Measurements from ENCODE around the gene PARVB. TPM values are rescaled to one million over a fixed set of nuclear protein-coding genes. Genes with fewer than 3 reads are reported as not detected.
A peak's percentile ranks its signal among the peaks of the same experiment; 100 is the strongest.
"Not testable (repeated sequence)": the region's sequence is repeated elsewhere in the genome, so short reads cannot be mapped to it uniquely, and the experiment has no call there.

PARVB gene
- total RNA-seq, 1 donor from 2014 or later = 6.7 TPM

DNA sequence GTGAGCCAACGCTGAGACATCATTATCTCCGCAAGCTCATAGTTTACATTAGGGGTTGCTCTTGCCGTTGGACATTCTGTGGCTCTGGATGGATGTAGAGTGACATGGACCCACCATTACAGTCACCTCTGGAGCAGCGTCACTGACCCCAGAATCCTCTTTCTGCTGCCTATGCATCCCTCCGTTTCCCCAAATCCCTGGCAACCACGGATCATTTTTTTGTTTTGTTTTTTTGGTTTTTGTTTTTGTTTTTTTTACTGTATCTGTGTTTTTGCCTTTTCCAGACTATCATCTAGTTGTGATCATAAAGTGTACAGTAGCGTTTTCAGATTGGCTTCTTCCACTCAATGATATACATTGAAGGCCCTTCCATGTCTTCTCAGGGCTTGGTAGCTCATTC, 4.0 kb downstream of the PARVB start:
- no peak for ATAC-seq

DNA sequence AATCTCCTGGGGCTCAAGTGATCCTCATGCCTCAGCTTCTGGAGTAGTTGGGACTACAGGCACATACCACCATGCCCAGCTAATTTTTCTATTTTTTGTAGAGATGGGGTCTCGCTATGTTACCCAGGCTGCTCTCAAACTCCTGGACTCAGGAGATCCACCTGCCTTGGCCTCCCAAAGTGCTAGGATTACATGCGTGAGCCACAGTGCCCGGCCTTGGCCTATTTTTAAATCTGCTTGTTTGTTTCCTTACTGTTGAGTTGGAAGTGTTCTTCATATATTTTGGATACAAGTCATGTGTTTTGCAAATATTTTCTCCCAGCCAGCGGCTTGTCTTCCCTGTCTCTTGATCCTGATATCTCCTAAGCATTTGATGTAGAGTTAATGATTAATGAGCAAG, 5.0 kb downstream of the PARVB start:
- ATAC-seq = no peak

- no peak for ATAC-seq
Measured at GRCh38 chr22:44030051-44030701, 6.1 kb downstream of the PARVB start.

GRCh38 chr22:44030702-44031082, 6.6 kb downstream of the PARVB start:
- ATAC-seq = no peak

- ATAC-seq = no peak
Measured at GRCh38 chr22:44031158-44031952, 7.3 kb downstream of the PARVB start.

DNA sequence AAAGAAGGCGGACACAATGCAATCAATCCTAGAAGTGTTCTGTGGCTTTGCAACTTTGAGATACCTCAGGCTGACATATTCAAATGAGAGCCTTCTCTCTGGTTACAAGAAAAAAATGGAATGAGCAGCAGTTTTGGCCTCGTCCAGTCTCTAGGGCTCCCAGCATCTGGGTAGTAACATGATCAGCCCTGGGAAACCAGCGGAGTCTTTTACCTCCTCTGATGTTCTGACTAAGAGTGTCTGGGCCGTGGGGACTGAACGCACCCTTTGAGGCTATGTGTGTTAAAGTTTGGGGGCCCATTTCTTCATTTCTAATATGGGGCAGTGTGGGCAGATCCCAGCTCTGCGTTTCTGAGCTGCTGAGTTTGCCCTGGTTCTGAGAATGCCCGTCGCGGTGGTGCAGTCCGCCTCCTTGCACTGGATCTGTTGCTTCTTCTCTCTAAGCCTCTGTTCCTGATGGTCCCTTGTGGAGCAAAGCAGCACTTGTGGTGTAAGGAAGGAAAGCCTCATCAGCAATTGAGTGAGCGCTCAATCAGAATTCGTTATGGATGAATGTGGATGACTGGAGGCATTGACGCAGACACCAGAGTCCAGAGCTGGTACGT, 8.1 kb downstream of the PARVB start:
- ATAC-seq = no peak

DNA sequence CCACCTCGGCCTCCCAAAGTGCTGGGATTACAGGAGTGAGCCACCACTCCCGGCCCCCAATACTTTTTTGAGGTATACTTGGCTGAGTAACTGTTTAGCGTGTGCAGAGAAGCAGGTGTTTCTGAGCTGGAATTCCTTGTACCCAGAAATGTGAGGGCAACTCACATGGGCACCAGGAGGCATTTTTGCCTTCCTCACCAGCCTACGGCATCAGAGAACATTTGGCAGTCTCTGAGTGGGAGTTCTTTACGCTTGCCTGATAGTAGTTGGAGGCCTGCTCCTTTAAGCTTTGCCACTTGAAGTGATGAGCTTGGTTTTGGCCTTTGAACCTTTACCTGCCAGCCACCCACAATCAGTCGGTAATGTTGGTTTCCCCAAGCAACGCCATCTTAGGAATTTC, 9.2 kb downstream of the PARVB start:
- no peak for ATAC-seq

DNA sequence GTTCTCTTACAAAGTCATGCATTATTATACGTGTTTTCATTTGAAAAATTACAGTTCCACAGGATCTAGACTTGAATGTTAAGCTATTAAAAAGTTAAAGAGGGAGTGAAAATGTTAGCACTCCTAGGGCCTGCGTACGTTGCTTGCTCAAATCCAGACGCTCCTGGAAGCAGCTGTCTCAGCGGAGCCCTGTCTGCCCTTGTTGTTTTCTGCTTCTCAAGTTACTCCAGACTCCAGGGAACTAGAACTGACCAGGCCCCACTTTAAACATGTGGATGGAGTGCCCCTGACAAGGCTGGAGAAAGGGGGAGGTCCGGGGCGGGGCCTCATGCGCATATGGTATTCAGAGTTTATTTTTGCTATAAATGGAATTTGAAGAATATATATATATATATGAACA, 9.6 kb downstream of the PARVB start:
- no peak for ATAC-seq

DNA sequence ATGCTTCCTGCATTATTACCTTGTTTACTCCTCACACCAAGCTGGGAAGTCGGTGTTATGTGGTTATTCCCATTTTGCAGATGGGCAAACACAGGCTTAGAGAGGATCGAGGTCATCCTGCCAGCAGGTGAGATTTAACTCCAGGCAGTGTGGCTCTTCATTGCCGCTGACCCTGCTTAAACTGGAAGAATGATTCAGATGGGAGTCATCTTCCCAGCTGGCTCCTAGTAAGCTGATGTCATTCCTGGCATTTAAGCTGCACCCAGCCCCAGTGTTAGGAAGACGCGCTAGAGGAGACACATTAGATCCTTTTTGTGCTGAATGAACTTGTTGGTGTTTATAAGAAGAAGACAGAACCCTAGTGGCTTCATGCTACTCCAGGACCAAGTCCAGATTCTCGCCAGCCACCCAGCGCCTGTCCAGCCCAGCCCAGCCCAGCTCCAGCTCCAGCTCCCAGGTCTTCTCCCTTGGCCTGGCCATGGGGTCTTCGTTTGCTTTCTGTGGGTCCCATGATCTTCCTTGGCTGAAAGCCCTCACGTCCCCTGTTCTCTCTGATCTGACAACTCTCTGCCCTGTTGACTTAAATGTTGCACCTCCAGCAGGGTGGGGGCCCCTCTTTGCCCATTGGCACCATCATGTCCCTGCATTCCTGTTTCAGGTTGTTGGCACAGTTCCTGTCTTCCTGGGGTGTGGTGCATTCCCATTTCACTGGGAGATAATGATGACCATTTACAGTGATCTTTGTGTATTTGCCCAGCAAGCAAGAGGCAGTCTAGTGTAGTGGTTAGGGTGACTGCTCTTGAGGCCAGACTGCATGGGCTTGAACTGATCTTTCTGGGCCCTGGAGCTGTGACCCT, 13.6 kb downstream of the PARVB start:
- ATAC-seq = peak; percentile 95

DNA sequence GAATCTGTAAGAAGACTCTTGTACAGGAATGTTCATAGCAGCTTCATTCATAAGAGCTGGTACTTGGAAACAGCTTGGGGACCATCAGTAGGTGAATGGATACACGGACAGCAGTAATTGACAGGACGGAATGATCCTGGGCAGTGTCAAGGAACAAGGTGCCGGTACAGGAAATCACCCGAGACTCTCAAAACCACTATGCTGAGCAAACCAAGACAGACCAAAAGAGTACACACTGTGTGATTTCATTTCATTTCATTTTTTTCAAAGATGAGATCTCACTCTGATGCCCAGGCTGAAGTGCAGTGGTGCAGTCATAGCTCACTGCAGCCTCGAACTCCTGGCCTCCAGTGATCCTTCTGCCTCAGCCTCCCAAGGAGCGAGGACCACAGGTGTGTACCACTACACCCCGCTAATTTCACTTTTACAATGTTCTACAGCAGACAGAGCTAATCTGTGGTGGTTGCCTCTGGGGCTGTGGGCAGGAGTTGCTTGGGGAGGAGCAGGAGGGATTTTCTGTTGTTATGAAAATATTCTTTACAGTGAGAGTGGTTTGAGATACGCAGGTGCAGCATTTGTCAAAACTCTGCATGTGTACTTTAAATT, 15.6 kb downstream of the PARVB start:
- no peak for ATAC-seq

DNA sequence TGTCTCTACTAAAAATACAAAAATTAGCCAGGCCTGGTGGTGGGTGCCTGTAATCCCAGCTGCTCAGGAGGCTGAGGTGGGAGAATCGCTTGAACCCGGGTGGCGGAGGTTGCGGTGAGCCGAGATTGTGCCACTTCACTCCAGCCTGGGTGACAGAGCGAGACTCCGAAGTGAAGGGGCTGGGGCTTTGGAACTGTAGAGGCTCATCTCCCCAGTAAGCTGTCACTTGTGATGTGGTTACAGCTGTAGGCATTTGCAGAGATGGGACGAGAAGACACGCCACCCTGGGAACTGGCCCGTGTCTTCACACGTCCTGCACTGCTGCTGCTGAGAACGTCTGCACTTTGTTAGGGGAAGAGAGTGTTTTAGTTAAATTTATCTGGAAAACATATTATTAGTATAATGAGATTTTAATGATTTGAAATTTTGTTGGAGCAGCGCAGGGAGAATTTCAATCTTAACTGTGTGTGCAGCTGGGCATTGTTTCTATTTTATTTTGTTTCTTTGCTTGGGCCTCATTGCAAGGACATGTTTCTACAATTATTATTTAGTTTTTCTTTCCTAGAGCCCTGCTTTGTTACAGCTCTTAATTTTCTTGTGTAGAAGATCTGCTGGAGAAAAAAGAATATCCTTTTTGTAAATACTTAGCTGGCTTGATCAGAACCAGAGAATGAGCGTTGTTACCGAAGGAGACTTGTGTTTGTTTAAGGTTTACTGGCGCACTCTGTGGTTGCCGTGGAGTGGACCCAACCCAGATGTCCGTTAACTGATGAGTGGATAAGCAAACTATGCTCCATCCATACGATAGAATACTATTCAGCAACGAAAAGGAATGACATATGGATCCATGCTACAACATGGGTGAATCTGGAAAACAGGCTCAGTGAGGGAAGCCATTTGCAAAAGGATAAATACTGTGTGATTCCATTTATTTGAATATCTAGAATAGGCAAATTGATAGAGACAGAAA, 18.4 kb downstream of the PARVB start:
- ATAC-seq = no peak

DNA sequence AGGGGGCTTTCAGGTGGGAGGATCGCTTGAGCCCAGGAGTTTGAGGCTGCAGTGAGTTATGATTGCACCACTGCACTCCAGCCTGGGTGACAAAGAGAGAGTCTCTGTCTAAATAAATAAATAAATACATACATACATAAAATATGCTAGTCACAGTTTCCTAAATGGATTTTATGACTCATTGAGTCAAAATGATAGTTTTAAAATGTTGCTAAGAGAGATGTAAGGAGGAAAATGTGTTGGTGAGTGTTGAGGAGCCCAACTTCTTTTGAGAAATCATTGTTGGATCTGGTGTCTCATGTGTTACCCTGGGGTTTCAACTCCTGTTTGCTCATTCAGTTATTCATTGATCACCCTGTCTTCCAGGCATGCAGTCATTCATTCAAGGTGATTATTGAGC, 21.0 kb downstream of the PARVB start:
- ATAC-seq = no peak

DNA sequence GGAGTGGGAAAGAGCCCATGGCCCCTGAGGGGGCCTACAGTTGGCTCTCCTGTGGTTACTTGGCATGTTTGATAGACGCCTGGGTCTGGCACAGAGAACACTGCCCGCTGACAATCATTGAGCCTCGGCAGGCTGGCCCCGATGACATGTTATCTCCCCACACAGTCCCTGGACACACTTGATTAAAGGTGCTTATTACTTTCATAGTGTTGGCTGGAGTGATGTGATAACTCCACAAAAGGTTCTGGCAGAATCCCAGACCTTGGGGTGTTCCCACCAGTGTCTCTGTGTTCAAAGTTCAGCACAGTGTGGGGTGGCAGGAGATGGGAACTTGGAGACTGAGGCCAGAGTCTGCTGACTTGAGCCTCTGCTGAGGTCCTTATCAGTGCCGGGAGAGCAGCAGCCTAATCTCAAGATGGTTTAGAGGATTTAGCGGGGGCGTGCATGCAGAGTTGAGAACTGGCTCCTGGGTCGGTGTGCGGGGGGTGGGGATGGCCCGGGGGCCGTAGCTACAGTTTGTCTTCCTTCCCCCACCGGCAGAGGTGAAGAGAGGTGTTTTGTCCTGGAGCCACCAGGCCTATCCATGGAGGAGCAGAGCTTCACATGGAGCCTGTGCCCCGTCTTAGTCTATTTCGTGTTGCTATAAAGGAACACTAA, 22.5 kb downstream of the PARVB start:
- ATAC-seq = no peak

DNA sequence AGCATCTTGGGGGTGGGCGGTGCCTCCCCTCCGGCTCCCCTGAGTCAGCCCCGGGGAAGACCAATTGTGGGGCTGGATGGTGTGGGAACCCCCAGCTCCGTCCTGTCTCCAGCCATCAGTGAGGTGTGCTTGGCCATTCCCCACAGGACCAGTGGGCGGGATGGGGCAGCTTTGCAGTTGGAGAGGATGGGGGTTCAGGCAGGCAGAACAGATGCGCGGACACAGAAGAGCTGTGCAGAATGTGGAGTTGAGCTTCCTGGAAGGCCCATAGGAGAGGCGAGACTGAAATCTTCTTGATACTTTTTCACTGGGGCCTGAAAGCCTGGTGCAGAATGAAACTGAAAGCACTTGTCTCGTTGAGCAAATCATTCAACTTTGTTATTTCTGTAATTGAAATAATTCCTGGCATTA, 23.8 kb downstream of the PARVB start:
- peak; percentile 7 for ATAC-seq

GRCh38 chr22:44049486-44050231, 25.6 kb downstream of the PARVB start:
- ATAC-seq = no peak

GRCh38 chr22:44050766-44051355, 26.8 kb downstream of the PARVB start:
- no peak for ATAC-seq

GRCh38 chr22:44051358-44051757, 27.3 kb downstream of the PARVB start:
- no peak for ATAC-seq

- no peak for ATAC-seq
Measured at GRCh38 chr22:44051961-44052360, 27.9 kb downstream of the PARVB start.

DNA sequence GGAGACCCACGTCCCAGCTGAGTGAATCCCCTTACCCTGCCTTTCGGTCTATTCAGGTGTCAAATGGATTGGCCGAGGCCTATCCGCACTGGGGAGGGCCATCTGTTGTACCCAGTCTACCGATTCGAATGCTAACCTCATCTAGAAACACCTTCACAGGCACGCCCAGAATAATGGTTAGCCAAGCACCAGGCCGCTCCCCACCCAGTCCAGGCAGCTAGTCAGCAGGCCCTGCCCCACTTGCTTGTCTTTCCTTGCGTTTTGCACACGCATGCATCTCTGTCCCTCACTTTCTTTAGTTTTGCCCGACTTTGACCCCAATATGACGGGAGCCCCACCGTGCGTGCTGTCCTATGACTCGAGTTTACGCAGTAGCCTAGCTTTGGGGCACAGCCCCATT, 31.7 kb downstream of the PARVB start:
- ATAC-seq = no peak

- ATAC-seq = not testable (repeated sequence)
Measured at GRCh38 chr22:44056649-44057048, 32.5 kb downstream of the PARVB start.
